ENCODE data around the gene PSMB8. TPM values are rescaled to one million over a fixed set of nuclear protein-coding genes. Genes with fewer than 3 reads are reported as not detected.
A peak's percentile ranks its signal among the peaks of the same experiment; 100 is the strongest.
"Not testable (repeated sequence)": the region's sequence is repeated elsewhere in the genome, so short reads cannot be mapped to it uniquely, and the experiment has no call there.

The PSMB8 gene
- total and polyA plus RNA-seq, 4 donors, result 12.4 to 30.4 (median 13.2) TPM

DNA sequence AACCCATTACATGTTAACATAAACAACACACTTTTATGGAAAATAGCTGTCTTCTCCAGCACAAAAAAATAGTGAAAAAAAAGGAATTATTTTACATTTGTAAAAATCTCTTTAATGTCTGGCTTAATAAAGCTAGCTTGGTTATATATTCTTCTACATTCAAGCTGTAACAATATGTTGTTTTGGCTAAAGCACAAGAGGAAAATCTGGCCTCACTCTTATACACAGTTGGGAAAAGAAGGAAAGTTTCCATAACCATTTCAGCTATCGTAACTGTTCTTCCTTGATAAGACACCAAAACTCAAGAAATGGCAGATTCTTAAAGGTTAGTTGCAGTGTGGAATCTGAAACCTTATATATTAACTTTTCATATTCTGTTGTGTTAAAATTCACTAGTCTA lies 34.7 kb downstream of the PSMB8 start:
- no peak overlapping the region for H3K27ac ChIP-seq (ENCODE audit: low read depth, low read length)
- H3K4me3 ChIP-seq (ENCODE audit: low read depth, low read length), result no peak overlapping the region
- H3K4me1 ChIP-seq (ENCODE audit: control insufficient read depth, insufficient read depth, low read length), result no peaks in the 10 kb centered on the region
- WGBS (ENCODE audit: insufficient coverage), result no CpG with 5 or more reads among the region's 1 CpG
- DNase-seq (ENCODE audit: low read depth in 4 of 6, low spot score in 6 of 6), result peak in 1 of 6 donors; percentile 31
- H3K9me3 ChIP-seq (ENCODE audit: control insufficient read depth, insufficient read depth, low read length), result no peaks in the 10 kb centered on the region
- no peaks in the 10 kb centered on the region for H3K36me3 ChIP-seq (ENCODE audit: control insufficient read depth, insufficient read depth, low read length)
- peaks cover 3% of the 10 kb centered on the region for H3K27me3 ChIP-seq (ENCODE audit: control insufficient read depth, insufficient read depth, low read length)

DNA sequence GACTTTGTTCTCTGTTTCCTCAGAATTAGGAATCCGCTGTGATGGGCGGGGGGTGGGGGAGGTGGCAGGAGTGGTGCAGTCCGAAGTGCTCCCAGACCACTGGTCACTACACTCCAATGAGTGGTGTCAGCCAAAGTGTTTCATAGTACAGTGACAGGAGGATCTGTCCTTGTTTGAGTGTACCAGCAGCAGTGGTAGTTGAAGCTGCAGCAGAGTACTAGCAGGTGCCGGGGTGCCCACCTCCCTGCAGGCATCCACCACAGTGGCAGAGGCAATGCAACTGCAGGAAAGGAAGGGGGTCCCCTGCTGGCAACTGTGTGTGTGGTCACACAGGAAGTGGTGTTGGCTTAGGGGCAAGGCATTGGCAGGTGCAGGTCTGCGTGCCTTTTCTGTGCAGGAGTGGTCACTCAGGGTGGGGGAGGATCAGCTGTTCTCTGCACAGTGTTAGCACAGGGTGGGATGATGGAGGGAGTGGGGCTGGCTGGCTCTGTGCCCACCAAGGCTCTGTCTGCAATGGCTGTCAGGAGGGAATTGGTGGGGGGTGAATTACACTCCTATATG lies 36.7 kb downstream of the PSMB8 start:
- no peaks in the 10 kb centered on the region for H3K4me1 ChIP-seq (ENCODE audit: control insufficient read depth, insufficient read depth, low read length)
- no peak overlapping the region for H3K27ac ChIP-seq (ENCODE audit: low read depth, low read length)
- no peaks in the 10 kb centered on the region for H3K9me3 ChIP-seq (ENCODE audit: control insufficient read depth, insufficient read depth, low read length)
- no peaks in the 10 kb centered on the region for H3K27me3 ChIP-seq (ENCODE audit: control insufficient read depth, insufficient read depth, low read length)
- no peak for DNase-seq (ENCODE audit: low read depth in 4 of 6, low spot score in 6 of 6)
- WGBS (ENCODE audit: insufficient coverage), result 78% methylated on average over 5 of the region's 5 CpGs
- no peaks in the 10 kb centered on the region for H3K36me3 ChIP-seq (ENCODE audit: control insufficient read depth, insufficient read depth, low read length)
- no peak overlapping the region for H3K4me3 ChIP-seq (ENCODE audit: low read depth, low read length)

DNA sequence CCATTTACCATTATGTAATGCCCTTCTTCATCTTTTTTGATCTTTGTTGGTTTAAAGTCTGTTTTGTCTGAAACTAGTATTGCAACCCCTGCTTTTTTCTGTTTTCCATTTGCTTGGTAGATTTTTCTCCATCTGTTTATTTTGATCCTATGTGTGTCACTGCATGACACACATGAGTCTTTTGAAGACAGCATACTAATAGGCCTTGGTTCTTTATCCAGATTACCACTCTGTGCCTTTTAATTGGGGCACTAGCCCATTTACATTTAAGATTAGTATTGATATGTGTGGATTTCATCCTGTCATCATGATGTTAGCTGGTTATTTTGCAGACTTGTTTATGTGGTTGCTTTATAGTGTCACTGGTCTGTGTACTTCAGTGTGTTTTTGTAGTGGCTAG lies 38.4 kb downstream of the PSMB8 start:
- H3K4me3 ChIP-seq (ENCODE audit: low read depth, low read length); DNase-seq (ENCODE audit: low read depth in 4 of 6, low spot score in 6 of 6): not testable (repeated sequence)

DNA sequence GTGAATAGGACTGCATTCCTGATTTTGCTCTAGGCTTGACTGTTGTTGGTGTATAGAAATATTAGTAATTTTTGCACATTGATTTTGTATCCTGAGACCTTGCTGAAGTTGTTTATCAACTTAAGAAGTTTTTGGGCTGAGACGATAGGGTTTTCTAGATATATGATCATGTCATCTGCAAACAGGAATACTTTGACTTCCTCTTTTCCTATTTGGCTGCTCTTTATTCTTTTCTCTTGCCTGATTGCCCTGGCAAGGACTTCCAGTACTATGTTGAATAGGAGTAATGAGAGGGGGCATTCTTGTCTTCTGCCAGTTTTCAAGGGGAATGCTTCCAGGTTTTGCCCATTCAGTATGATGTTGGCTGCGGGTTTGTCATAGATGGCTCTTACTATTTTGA lies 40.4 kb downstream of the PSMB8 start:
- no peaks in the 10 kb centered on the region for H3K9me3 ChIP-seq (ENCODE audit: control insufficient read depth, insufficient read depth, low read length)
- H3K4me1 ChIP-seq (ENCODE audit: control insufficient read depth, insufficient read depth, low read length), result no peaks in the 10 kb centered on the region
- no peaks in the 10 kb centered on the region for H3K36me3 ChIP-seq (ENCODE audit: control insufficient read depth, insufficient read depth, low read length)
- no peak overlapping the region for H3K27ac ChIP-seq (ENCODE audit: low read depth, low read length)
- H3K27me3 ChIP-seq (ENCODE audit: control insufficient read depth, insufficient read depth, low read length), result peaks cover 2% of the 10 kb centered on the region
- no peak overlapping the region for H3K4me3 ChIP-seq (ENCODE audit: low read depth, low read length)
- DNase-seq (ENCODE audit: low read depth in 4 of 6, low spot score in 6 of 6), result no peak
- WGBS (ENCODE audit: insufficient coverage), result no CpG with 5 or more reads among the region's 2 CpGs

More for the DNA sequence above, 38.4 kb downstream of the PSMB8 start:
- not testable (repeated sequence) for H3K27me3 ChIP-seq (ENCODE audit: control insufficient read depth, insufficient read depth, low read length); H3K36me3 ChIP-seq (ENCODE audit: control insufficient read depth, insufficient read depth, low read length); H3K9me3 ChIP-seq (ENCODE audit: control insufficient read depth, insufficient read depth, low read length); H3K4me1 ChIP-seq (ENCODE audit: control insufficient read depth, insufficient read depth, low read length); H3K27ac ChIP-seq (ENCODE audit: low read depth, low read length)

DNA sequence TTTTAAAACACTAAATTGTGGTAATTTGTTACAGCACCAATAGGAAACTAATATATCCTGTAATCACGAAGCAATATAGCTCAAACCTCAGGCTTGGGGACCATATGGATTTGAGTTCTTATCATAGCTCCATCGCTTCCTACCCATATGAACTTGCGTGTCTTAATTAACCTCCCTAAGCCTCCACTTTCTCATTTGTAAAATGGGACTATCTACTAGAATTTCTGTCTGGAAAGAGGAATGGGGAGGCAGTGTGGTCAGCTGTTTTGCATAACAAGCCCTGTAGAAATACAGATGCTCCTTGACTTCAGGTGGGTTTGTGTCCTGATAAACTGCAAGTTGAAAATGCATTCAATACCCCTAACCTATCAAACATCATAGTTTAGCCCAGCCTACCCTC lies 44.1 kb downstream of the PSMB8 start:
- H3K36me3 ChIP-seq (ENCODE audit: control insufficient read depth, insufficient read depth, low read length), result no peaks in the 10 kb centered on the region
- DNase-seq (ENCODE audit: low read depth in 4 of 6, low spot score in 6 of 6), result no peak
- WGBS (ENCODE audit: insufficient coverage), result no CpG with 5 or more reads among the region's 3 CpGs
- no peaks in the 10 kb centered on the region for H3K4me1 ChIP-seq (ENCODE audit: control insufficient read depth, insufficient read depth, low read length)
- H3K27ac ChIP-seq (ENCODE audit: low read depth, low read length), result no peak overlapping the region
- no peak overlapping the region for H3K4me3 ChIP-seq (ENCODE audit: low read depth, low read length)
- peaks cover 9% of the 10 kb centered on the region for H3K27me3 ChIP-seq (ENCODE audit: control insufficient read depth, insufficient read depth, low read length)
- H3K9me3 ChIP-seq (ENCODE audit: control insufficient read depth, insufficient read depth, low read length), result no peaks in the 10 kb centered on the region

DNA sequence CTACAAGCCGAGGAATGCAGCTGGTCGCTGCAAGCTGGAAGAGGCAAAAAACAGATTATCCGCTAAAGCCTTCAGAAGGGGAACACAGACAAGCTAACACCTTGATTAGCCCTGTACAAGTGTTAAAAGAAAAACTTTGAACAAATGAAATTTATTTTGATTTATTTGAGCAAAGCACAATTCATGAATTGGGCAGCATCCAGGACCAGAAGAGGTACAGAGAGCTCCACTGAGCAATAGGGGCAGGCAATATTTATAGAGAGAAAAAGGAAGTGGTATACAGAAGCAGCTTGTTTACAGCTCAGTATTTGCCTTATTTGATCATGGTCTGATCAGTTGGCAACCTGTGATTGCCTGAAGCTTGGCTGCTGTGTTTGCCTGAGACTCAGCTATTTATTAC lies 44.7 kb downstream of the PSMB8 start:
- H3K9me3 ChIP-seq (ENCODE audit: control insufficient read depth, insufficient read depth, low read length), result no peaks in the 10 kb centered on the region
- no peaks in the 10 kb centered on the region for H3K36me3 ChIP-seq (ENCODE audit: control insufficient read depth, insufficient read depth, low read length)
- no peak for DNase-seq (ENCODE audit: low read depth in 4 of 6, low spot score in 6 of 6)
- 100% methylated on average over 2 of the region's 3 CpGs for WGBS (ENCODE audit: insufficient coverage)
- H3K27me3 ChIP-seq (ENCODE audit: control insufficient read depth, insufficient read depth, low read length), result peaks cover 10% of the 10 kb centered on the region
- no peaks in the 10 kb centered on the region for H3K4me1 ChIP-seq (ENCODE audit: control insufficient read depth, insufficient read depth, low read length)
- H3K27ac ChIP-seq (ENCODE audit: low read depth, low read length), result no peak overlapping the region
- H3K4me3 ChIP-seq (ENCODE audit: low read depth, low read length), result no peak overlapping the region

DNA sequence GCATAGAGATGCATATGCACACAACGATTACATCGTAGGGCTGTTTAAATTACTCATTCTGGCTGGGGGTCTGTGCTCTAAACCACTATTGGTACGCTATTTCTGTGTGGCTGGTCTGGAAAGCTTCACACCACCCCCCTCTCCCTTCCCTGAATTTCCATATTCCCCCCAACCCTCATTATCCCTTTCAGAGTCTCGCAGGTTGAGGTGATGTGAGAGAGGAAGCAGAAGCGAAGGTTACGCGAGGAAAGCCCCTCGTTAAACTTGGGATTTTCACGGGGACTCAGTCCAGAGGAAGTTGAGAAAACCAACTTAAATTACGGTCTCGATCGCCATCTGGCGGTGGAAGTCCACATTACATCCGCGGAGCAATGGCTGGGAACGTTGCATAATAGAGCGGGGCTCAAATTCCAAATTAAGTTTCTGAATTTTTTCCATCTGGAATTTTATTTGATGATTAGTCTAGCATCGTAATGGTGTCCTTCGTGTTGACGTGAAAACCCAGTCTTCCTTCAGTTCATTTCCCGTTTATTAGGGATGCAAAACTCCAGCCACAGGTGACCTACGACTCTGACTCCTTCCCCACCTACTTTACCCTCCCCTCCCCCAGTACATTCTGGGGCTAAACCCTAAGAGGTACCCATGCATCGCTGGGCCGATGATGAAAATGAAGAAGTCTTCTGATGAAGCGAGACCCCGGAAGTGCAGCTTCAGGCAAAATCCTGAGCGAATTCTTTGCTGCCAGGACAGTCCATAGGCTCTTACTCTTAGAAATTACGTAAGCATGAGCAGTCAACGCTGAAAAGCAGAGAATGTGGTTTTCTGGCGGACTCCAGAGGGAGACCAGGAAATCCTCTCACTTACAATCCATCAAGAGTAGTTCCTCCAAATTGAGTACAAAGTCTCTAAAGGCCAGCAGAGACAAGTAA lies 46.7 kb downstream of the PSMB8 start:
- DNase-seq (ENCODE audit: low read depth in 4 of 6, low spot score in 6 of 6), result peak; percentile 31 to 91 (median 62)
- Histone ChIP-seq H3K4me1 (ENCODE audit: control insufficient read depth, insufficient read depth, low read length) (no peaks in the 10 kb centered on the region), H3K4me3 (ENCODE audit: low read depth, low read length) (no peak overlapping the region), H3K9me3 (ENCODE audit: control insufficient read depth, insufficient read depth, low read length) (no peaks in the 10 kb centered on the region), H3K36me3 (ENCODE audit: control insufficient read depth, insufficient read depth, low read length) (no peaks in the 10 kb centered on the region), H3K27me3 (ENCODE audit: control insufficient read depth, insufficient read depth, low read length) (peaks cover 11% of the 10 kb centered on the region), H3K27ac (ENCODE audit: low read depth, low read length) (no peak overlapping the region)
- 18% methylated on average over 22 of the region's 30 CpGs for WGBS (ENCODE audit: insufficient coverage)

DNA sequence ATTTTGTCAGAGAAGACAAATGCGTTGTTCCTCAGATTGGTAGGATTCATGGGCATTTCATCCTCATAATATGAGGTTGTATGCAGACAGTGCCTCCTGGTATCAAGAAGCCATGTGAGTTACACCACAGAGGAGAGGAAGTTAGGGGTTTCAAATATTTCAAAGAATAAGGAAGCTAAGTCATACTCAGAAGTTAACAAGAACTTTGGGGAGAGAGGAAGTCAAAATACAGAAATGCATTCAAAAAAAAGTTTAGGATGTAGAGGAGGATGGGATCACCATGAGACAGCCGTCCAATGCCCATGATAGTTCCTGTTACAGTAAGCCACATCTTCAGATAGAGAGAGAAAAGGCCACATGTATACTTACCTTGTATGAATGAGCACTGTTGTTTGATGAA lies 49.3 kb downstream of the PSMB8 start:
- no peak for DNase-seq (ENCODE audit: low read depth in 4 of 6, low spot score in 6 of 6)
- no peaks in the 10 kb centered on the region for H3K9me3 ChIP-seq (ENCODE audit: control insufficient read depth, insufficient read depth, low read length)
- H3K27me3 ChIP-seq (ENCODE audit: control insufficient read depth, insufficient read depth, low read length), result peaks cover 18% of the 10 kb centered on the region
- H3K36me3 ChIP-seq (ENCODE audit: control insufficient read depth, insufficient read depth, low read length), result no peaks in the 10 kb centered on the region
- no peak overlapping the region for H3K27ac ChIP-seq (ENCODE audit: low read depth, low read length)
- WGBS (ENCODE audit: insufficient coverage), result 89% methylated on average over 2 of the region's 2 CpGs
- H3K4me3 ChIP-seq (ENCODE audit: low read depth, low read length), result no peak overlapping the region
- H3K4me1 ChIP-seq (ENCODE audit: control insufficient read depth, insufficient read depth, low read length), result no peaks in the 10 kb centered on the region

DNA sequence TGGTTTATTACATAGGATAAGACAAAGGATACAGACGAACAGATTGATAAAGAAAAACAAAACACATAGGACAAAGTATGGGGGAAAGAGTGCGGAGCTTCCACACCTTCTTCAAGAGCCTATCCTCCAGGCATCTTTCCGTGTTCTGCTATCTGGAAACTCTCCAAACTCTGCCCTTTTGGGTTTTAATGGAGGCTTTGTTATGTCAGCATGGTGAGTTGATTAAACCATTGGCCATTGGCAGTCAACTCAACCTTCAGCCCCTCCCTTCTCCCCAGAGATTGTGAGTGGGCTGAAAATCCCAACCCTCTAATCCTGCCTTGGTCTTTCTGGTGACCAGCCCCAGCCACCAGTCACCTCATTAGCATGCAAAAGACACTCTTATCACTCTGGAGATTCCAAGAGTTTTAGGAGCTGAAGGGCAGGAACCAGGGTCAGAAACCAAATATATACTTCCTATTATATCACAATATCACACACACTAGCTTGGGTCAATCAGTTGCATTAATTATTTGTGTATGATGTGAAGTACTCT lies 50.9 kb downstream of the PSMB8 start:
- H3K4me3 ChIP-seq (ENCODE audit: low read depth, low read length), result no peak overlapping the region
- H3K27me3 ChIP-seq (ENCODE audit: control insufficient read depth, insufficient read depth, low read length), result peaks cover 18% of the 10 kb centered on the region
- no peaks in the 10 kb centered on the region for H3K36me3 ChIP-seq (ENCODE audit: control insufficient read depth, insufficient read depth, low read length)
- no peak for DNase-seq (ENCODE audit: low read depth in 4 of 6, low spot score in 6 of 6)
- no peak overlapping the region for H3K27ac ChIP-seq (ENCODE audit: low read depth, low read length)
- WGBS (ENCODE audit: insufficient coverage), result no CpG with 5 or more reads among the region's 3 CpGs
- H3K4me1 ChIP-seq (ENCODE audit: control insufficient read depth, insufficient read depth, low read length), result no peaks in the 10 kb centered on the region
- H3K9me3 ChIP-seq (ENCODE audit: control insufficient read depth, insufficient read depth, low read length), result no peaks in the 10 kb centered on the region

All from spinal cord (tissue), 10 donors.